ENCODE results near the gene KCNIP1. TPM values are rescaled to one million over a fixed set of nuclear protein-coding genes. Genes with fewer than 3 reads are reported as not detected.

Gene KCNIP1
- polyA plus RNA-seq, 1 donor from 2014 or later: 13.8 TPM

GRCh38 chr5:170701334-170701733 lies 197.5 kb downstream of the KCNIP1 start:
- TF ChIP-seq SMC3 (conservative IDR thresholded peaks at IDR 0.05; ENCODE audit: poor library complexity): no peak
- TF ChIP-seq CTCF (IDR thresholded peaks at IDR 0.05; ENCODE audit: poor library complexity, severe bottlenecking): no peak
- no peak for TF ChIP-seq TAF1 (IDR thresholded peaks at IDR 0.05; ENCODE audit: low read depth)
- no peak for TF ChIP-seq EZH2 (IDR thresholded peaks at IDR 0.05; ENCODE audit: borderline replicate concordance, insufficient read depth, low read length, poor library complexity, severe bottlenecking)
- no peak for TF ChIP-seq MXI1 (conservative IDR thresholded peaks at IDR 0.05; ENCODE audit: poor library complexity, severe bottlenecking)
- no peak for TF ChIP-seq EP300 (conservative IDR thresholded peaks at IDR 0.05; ENCODE audit: poor library complexity, severe bottlenecking)
- no peak for TF ChIP-seq REST (IDR thresholded peaks at IDR 0.05; ENCODE audit: borderline replicate concordance)
- TF ChIP-seq POLR2AphosphoS5 (IDR thresholded peaks at IDR 0.05): no peak
- no peak for TF ChIP-seq RAD21 (conservative IDR thresholded peaks at IDR 0.05)
- no peaks in the 10 kb centered on the region for H3K36me3 ChIP-seq (ENCODE audit: insufficient read depth, low read length)
- H3K79me2 ChIP-seq (replicated peaks; ENCODE audit: insufficient read depth, low read length): no peaks in the 10 kb centered on the region
- no peaks in the 10 kb centered on the region for H3K27me3 ChIP-seq (ENCODE audit: insufficient read depth, low read depth, low read length)
- no peak overlapping the region for H3K9ac ChIP-seq (ENCODE audit: low read length)
- H4K20me1 ChIP-seq (ENCODE audit: insufficient read depth): no peaks in the 10 kb centered on the region
- H3K4me3 ChIP-seq (ENCODE audit: low read length): no peak overlapping the region
- H3K4me2 ChIP-seq (ENCODE audit: low read length): no peak overlapping the region
- H3K27ac ChIP-seq (ENCODE audit: low read length): no peak overlapping the region
- no peak overlapping the region for H2AFZ ChIP-seq (ENCODE audit: low read depth, low read length)
- no peaks in the 10 kb centered on the region for H3F3A ChIP-seq (ENCODE audit: insufficient read depth, low read length, poor library complexity, severe bottlenecking)
- H3K9me3 ChIP-seq (ENCODE audit: low read length): no peaks in the 10 kb centered on the region
- no peaks in the 10 kb centered on the region for H3K9me2 ChIP-seq (ENCODE audit: insufficient read depth, low read length)

GRCh38 chr5:170704417-170705192 lies 200.8 kb downstream of the KCNIP1 start:
- Histone ChIP-seq H2AFZ (ENCODE audit: low read depth, low read length) (no peak overlapping the region), H3K79me2 (replicated peaks; ENCODE audit: insufficient read depth, low read length) (no peaks in the 10 kb centered on the region), H3K9me2 (ENCODE audit: insufficient read depth, low read length) (no peaks in the 10 kb centered on the region), H3K27ac (ENCODE audit: low read length) (no peak overlapping the region), H3K4me3 (ENCODE audit: low read length) (no peak overlapping the region), H3K27me3 (ENCODE audit: insufficient read depth, low read depth, low read length) (no peaks in the 10 kb centered on the region), H3K9ac (ENCODE audit: low read length) (no peak overlapping the region), H3F3A (ENCODE audit: insufficient read depth, low read length, poor library complexity, severe bottlenecking) (no peaks in the 10 kb centered on the region), H3K9me3 (ENCODE audit: low read length) (no peaks in the 10 kb centered on the region), H4K20me1 (ENCODE audit: insufficient read depth) (no peaks in the 10 kb centered on the region), H3K4me2 (ENCODE audit: low read length) (no peak overlapping the region), H3K36me3 (ENCODE audit: insufficient read depth, low read length) (no peaks in the 10 kb centered on the region)
- TF ChIP-seq REST (IDR thresholded peaks at IDR 0.05; ENCODE audit: borderline replicate concordance) (no peak), MXI1 (conservative IDR thresholded peaks at IDR 0.05; ENCODE audit: poor library complexity, severe bottlenecking) (no peak), EZH2 (IDR thresholded peaks at IDR 0.05; ENCODE audit: borderline replicate concordance, insufficient read depth, low read length, poor library complexity, severe bottlenecking) (no peak), TAF1 (IDR thresholded peaks at IDR 0.05; ENCODE audit: low read depth) (no peak), RAD21 (conservative IDR thresholded peaks at IDR 0.05) (no peak), POLR2AphosphoS5 (IDR thresholded peaks at IDR 0.05) (no peak), SMC3 (conservative IDR thresholded peaks at IDR 0.05; ENCODE audit: poor library complexity) (no peak), EP300 (conservative IDR thresholded peaks at IDR 0.05; ENCODE audit: poor library complexity, severe bottlenecking) (no peak), CTCF (IDR thresholded peaks at IDR 0.05; ENCODE audit: poor library complexity, severe bottlenecking) (no peak)
